Measurements from ENCODE around the gene ACSF2. TPM values are rescaled to one million over a fixed set of nuclear protein-coding genes. Genes with fewer than 3 reads are reported as not detected.

ACSF2 gene
- polyA plus RNA-seq, 1 of the 3 experiments (the other 2 are of a cell fraction): 46.6 TPM

DNA sequence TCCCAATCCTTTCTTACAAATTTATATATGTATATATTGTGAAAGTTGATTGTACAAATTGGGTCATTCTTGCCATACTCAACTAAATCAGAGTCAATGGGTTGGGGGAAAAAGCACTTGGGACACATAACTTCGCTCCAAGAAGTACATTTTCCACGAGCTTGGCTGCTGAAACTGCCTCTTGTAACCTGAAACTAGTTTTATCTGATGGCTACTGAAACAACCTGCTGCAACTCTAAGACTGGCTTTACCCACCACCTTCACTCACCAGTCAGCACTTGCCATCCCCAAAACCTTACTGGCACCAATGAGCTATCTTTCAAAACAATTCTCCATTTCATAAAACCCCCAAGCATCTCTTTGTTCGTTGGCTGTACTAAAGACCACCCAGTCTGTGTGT lies 67.7 kb downstream of the ACSF2 start:
- Histone ChIP-seq H3K9me3 (no peaks in the 10 kb centered on the region), H3K4me2 (no peak overlapping the region), H3K4me3 (ENCODE audit: low read depth in 2 of 2, low read length in 1 of 2) (no peak overlapping the region), H3K79me2 (ENCODE audit: insufficient read depth) (no peaks in the 10 kb centered on the region), H3K4me1 (ENCODE audit: control insufficient read depth in 1 of 2, insufficient read depth in 2 of 2, low read depth in 1 of 2, low read length in 1 of 2) (no peaks in the 10 kb centered on the region), H3K27ac (ENCODE audit: low read depth in 2 of 2, low read length in 1 of 2) (no peak overlapping the region), H3F3A (replicated peaks; ENCODE audit: insufficient read depth) (no peaks in the 10 kb centered on the region), H3K27me3 (ENCODE audit: insufficient read depth) (no peaks in the 10 kb centered on the region), H4K20me1 (ENCODE audit: insufficient read depth) (no peaks in the 10 kb centered on the region), H3K9ac (no peak overlapping the region), H2AFZ (ENCODE audit: low read depth) (no peak overlapping the region), H3K36me3 (replicated peaks in 1 of 2; ENCODE audit: control insufficient read depth in 1 of 2, insufficient read depth in 2 of 2, low read length in 1 of 2) (no peaks in the 10 kb centered on the region), H3K9me2 (no peaks in the 10 kb centered on the region)
- ChIA-PET POLR2A (no interaction called here), CTCF (interaction anchor here (0.7 to 3.2 kb wide), 6 partner anchors 11 to 134 kb away, joined by 3 to 28 read pairs (median 8); partner anchors contain the start of gene RSAD1)
- DNase-seq: no peak
- TF ChIP-seq MEF2A (IDR thresholded peaks at IDR 0.05; ENCODE audit: borderline replicate concordance, low read depth): no peak
- no peak for TF ChIP-seq POLR2AphosphoS5 (IDR thresholded peaks at IDR 0.05; ENCODE audit: low read depth, low read length)
- TF ChIP-seq SIN3A (IDR thresholded peaks at IDR 0.05; ENCODE audit: borderline replicate concordance, low read depth, low read length): no peak
- TF ChIP-seq, protein P1, sequence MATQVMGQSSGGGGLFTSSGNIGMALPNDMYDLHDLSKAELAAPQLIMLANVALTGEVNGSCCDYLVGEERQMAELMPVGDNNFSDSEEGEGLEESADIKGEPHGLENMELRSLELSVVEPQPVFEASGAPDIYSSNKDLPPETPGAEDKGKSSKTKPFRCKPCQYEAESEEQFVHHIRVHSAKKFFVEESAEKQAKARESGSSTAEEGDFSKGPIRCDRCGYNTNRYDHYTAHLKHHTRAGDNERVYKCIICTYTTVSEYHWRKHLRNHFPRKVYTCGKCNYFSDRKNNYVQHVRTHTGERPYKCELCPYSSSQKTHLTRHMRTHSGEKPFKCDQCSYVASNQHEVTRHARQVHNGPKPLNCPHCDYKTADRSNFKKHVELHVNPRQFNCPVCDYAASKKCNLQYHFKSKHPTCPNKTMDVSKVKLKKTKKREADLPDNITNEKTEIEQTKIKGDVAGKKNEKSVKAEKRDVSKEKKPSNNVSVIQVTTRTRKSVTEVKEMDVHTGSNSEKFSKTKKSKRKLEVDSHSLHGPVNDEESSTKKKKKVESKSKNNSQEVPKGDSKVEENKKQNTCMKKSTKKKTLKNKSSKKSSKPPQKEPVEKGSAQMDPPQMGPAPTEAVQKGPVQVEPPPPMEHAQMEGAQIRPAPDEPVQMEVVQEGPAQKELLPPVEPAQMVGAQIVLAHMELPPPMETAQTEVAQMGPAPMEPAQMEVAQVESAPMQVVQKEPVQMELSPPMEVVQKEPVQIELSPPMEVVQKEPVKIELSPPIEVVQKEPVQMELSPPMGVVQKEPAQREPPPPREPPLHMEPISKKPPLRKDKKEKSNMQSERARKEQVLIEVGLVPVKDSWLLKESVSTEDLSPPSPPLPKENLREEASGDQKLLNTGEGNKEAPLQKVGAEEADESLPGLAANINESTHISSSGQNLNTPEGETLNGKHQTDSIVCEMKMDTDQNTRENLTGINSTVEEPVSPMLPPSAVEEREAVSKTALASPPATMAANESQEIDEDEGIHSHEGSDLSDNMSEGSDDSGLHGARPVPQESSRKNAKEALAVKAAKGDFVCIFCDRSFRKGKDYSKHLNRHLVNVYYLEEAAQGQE (IDR thresholded peaks at IDR 0.05; ENCODE audit: low read depth, low read length): no peak
- TF ChIP-seq, protein P2, sequence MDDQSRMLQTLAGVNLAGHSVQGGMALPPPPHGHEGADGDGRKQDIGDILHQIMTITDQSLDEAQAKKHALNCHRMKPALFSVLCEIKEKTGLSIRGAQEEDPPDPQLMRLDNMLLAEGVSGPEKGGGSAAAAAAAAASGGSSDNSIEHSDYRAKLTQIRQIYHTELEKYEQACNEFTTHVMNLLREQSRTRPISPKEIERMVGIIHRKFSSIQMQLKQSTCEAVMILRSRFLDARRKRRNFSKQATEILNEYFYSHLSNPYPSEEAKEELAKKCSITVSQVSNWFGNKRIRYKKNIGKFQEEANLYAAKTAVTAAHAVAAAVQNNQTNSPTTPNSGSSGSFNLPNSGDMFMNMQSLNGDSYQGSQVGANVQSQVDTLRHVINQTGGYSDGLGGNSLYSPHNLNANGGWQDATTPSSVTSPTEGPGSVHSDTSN (IDR thresholded peaks at IDR 0.05): no peak
- TF ChIP-seq RXRA (IDR thresholded peaks at IDR 0.05; ENCODE audit: borderline replicate concordance, low read depth): no peak
- WGBS (ENCODE audit: low lambda C conversion rate): 26% methylated on average over 3 of the region's 3 CpGs

DNA sequence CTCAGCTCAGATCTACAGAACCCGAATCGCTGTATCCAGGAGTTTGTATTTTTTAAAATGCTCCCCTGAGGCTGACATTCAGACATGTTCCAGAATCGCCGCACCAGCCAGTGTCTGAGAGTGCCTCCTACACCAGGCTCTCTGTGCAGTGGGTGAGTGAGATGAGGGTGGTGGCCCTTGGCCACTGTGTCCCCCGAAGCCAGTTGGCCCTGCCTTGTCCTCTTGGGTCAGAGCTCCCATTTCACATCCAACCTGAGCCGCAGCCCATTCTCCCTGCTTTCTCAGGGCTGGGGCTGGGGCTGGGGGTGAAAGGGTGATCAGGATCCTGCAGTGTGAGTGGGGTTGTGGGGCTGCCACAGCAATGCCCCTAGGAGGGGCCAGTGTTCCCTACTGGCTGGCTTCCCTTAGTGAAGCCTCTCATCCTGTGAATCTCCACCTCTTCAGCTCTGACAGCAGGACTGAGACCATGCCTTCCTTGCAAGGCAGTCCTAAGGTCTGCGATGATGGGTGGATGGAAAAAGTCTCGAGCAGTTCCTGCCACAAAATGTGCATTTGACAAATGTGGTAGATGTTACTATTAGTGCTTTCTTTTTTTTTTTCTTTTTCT lies 69.3 kb downstream of the ACSF2 start:
- Histone ChIP-seq H3K9ac (no peak overlapping the region), H3K27ac (ENCODE audit: low read depth in 2 of 2, low read length in 1 of 2) (no peak overlapping the region), H3K36me3 (replicated peaks in 1 of 2; ENCODE audit: control insufficient read depth in 1 of 2, insufficient read depth in 2 of 2, low read length in 1 of 2) (no peaks in the 10 kb centered on the region), H3K4me2 (no peak overlapping the region), H3K79me2 (ENCODE audit: insufficient read depth) (no peaks in the 10 kb centered on the region), H3K27me3 (ENCODE audit: insufficient read depth) (no peaks in the 10 kb centered on the region), H3K4me3 (ENCODE audit: low read depth in 2 of 2, low read length in 1 of 2) (no peak overlapping the region), H3K4me1 (ENCODE audit: control insufficient read depth in 1 of 2, insufficient read depth in 2 of 2, low read depth in 1 of 2, low read length in 1 of 2) (no peaks in the 10 kb centered on the region), H3K9me2 (no peaks in the 10 kb centered on the region), H4K20me1 (ENCODE audit: insufficient read depth) (no peaks in the 10 kb centered on the region), H3K9me3 (no peaks in the 10 kb centered on the region), H2AFZ (ENCODE audit: low read depth) (no peak overlapping the region), H3F3A (replicated peaks; ENCODE audit: insufficient read depth) (peaks cover 10% of the 10 kb centered on the region)
- TF ChIP-seq JUND (IDR thresholded peaks at IDR 0.05): no peak
- TF ChIP-seq, protein P1 (IDR thresholded peaks at IDR 0.05; ENCODE audit: low read depth, low read length): no peak
- TF ChIP-seq, protein P3, sequence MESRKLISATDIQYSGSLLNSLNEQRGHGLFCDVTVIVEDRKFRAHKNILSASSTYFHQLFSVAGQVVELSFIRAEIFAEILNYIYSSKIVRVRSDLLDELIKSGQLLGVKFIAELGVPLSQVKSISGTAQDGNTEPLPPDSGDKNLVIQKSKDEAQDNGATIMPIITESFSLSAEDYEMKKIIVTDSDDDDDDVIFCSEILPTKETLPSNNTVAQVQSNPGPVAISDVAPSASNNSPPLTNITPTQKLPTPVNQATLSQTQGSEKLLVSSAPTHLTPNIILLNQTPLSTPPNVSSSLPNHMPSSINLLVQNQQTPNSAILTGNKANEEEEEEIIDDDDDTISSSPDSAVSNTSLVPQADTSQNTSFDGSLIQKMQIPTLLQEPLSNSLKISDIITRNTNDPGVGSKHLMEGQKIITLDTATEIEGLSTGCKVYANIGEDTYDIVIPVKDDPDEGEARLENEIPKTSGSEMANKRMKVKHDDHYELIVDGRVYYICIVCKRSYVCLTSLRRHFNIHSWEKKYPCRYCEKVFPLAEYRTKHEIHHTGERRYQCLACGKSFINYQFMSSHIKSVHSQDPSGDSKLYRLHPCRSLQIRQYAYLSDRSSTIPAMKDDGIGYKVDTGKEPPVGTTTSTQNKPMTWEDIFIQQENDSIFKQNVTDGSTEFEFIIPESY (IDR thresholded peaks at IDR 0.05; ENCODE audit: borderline replicate concordance, low read depth): no peak
- TF ChIP-seq FOXJ3 (CRISPR knock-in tag; IDR thresholded peaks at IDR 0.05): no peak
- no peak for TF ChIP-seq RCOR1 (IDR thresholded peaks at IDR 0.05; ENCODE audit: low read length)
- TF ChIP-seq TCF12 (IDR thresholded peaks at IDR 0.05): no peak
- no peak for TF ChIP-seq NFIC (IDR thresholded peaks at IDR 0.05; ENCODE audit: borderline replicate concordance)
- TF ChIP-seq MEF2A (IDR thresholded peaks at IDR 0.05; ENCODE audit: borderline replicate concordance, low read depth): no peak
- TF ChIP-seq MXI1 (IDR thresholded peaks at IDR 0.05; ENCODE audit: low read depth, low read length): no peak
- POLR2A ChIA-PET: interaction anchor here (0.6 kb wide), 2 partner anchors 10 to 47 kb away, joined by 3 read pairs; no protein-coding TSS in a partner anchor
- CTCF ChIA-PET: interaction anchor here (1.0 to 13.3 kb wide), 5 partner anchors 10 to 37 kb away, joined by 3 to 183 read pairs (median 4); no protein-coding TSS in a partner anchor
- DNase-seq: no peak
- WGBS (ENCODE audit: low lambda C conversion rate): 79% methylated on average over 8 of the region's 8 CpGs

All from SK-N-SH (cell line).